PFSK-1 (cell line): Measurements from ENCODE around the gene FOLR2.

Experiments used
- FOXP2 ChIP-seq: optimal IDR thresholded peaks from 2 replicates; pipeline ENCODE3; 2011; ENCODE audit warnings: borderline replicate concordance, control low read depth, inconsistent platforms; ENCODE audit not compliant: insufficient read depth; ENCODE audit errors: extremely low read length, extremely low read depth
- POLR2AphosphoS5 ChIP-seq: IDR thresholded peaks from 2 replicates; pipeline ENCODE4 v1.6.1; 2012; ENCODE audit warnings: low read depth, mild to moderate bottlenecking, control low read depth, low read length, moderate library complexity
- SIN3A ChIP-seq: IDR thresholded peaks from 2 replicates; pipeline ENCODE4 v1.6.1; 2012; ENCODE audit warnings: mild to moderate bottlenecking, low read length, moderate library complexity, borderline replicate concordance; ENCODE audit not compliant: insufficient read depth
- TAF1 ChIP-seq: IDR thresholded peaks from 2 replicates; pipeline ENCODE4 v1.6.1; 2012; ENCODE audit warnings: low read length, control low read depth, borderline replicate concordance; ENCODE audit not compliant: insufficient read depth
- TF ChIP-seq, protein P1 (sequence below), 2 experiments: IDR thresholded peaks; 2 replicates each; pipeline versions ENCODE4 v1.6.1 to v1.8.0; 2011 to 2012; ENCODE audit warnings: low read depth in 2 of 2, low read length in 2 of 2, control low read depth in 1 of 2, inconsistent platforms in 1 of 2, mild to moderate bottlenecking in 1 of 2, moderate library complexity in 1 of 2; ENCODE audit not compliant: insufficient read depth in 1 of 2

The FOLR2 gene

DNA sequence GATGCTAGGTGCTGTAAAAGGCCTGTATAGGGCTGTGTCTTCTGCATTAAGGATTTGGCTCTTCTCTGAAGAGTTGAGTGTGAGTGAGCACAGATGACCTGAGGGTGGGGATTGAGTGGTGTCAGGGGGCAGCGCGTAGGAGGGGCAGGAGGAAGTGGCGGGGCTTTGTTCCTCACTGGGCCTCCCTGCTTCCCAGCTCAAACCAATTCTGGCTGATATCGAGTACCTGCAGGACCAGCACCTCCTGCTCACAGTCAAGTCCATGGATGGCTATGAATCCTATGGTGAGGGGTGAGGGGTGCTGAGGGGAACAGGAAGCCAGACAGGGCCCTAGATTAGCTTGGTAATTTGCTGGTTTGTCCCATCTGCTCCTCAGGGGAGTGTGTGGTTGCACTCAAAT, 18.3 kb downstream of the FOLR2 start:
- TF ChIP-seq SIN3A, result no peak
- TF ChIP-seq TAF1, result no peak
- no peak for TF ChIP-seq POLR2AphosphoS5
- no peak for TF ChIP-seq FOXP2
- TF ChIP-seq, protein P1, sequence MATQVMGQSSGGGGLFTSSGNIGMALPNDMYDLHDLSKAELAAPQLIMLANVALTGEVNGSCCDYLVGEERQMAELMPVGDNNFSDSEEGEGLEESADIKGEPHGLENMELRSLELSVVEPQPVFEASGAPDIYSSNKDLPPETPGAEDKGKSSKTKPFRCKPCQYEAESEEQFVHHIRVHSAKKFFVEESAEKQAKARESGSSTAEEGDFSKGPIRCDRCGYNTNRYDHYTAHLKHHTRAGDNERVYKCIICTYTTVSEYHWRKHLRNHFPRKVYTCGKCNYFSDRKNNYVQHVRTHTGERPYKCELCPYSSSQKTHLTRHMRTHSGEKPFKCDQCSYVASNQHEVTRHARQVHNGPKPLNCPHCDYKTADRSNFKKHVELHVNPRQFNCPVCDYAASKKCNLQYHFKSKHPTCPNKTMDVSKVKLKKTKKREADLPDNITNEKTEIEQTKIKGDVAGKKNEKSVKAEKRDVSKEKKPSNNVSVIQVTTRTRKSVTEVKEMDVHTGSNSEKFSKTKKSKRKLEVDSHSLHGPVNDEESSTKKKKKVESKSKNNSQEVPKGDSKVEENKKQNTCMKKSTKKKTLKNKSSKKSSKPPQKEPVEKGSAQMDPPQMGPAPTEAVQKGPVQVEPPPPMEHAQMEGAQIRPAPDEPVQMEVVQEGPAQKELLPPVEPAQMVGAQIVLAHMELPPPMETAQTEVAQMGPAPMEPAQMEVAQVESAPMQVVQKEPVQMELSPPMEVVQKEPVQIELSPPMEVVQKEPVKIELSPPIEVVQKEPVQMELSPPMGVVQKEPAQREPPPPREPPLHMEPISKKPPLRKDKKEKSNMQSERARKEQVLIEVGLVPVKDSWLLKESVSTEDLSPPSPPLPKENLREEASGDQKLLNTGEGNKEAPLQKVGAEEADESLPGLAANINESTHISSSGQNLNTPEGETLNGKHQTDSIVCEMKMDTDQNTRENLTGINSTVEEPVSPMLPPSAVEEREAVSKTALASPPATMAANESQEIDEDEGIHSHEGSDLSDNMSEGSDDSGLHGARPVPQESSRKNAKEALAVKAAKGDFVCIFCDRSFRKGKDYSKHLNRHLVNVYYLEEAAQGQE (IDR thresholded peaks at IDR 0.05; ENCODE audit: insufficient read depth in 1 of 2, low read depth in 2 of 2, low read length in 2 of 2), result no peak

DNA sequence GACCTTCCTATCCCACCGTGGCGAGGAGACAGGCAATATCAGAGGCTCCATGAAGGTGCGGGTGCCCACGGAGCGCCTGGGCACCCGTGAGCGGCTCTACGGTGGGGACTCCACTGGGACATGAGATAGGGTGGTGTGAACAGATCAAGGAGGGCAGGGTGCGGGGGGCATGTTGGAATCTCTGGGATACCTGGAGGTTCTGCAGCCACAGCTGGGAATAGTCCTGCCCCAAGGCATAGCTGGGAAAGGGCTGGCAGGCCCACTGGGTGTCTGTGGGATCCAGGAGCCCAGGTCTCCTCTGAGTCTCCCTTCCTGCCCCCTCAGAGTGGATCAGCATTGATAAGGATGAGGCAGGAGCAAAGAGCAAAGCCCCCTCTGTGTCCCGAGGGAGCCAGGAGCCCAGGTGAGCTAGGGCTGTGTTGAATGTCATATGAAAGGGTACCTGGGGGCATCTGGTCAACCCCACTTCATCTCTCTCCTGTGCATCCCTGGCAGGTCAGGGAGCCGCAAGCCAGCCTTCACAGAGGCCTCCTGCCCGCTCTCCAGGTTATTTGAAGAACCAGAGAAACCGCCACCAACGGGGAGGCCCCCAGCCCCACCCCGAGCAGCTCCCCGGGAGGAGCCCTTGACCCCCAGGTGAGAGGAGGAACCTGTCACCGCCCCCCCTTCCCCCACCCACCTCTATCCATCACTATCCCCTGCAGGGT, 18.9 kb downstream of the FOLR2 start:
- TF ChIP-seq SIN3A (no peak), FOXP2 (no peak), TAF1 (no peak), POLR2AphosphoS5 (no peak)
- TF ChIP-seq, protein P1 (IDR thresholded peaks at IDR 0.05; ENCODE audit: insufficient read depth in 1 of 2, low read depth in 2 of 2, low read length in 2 of 2), result no peak

DNA sequence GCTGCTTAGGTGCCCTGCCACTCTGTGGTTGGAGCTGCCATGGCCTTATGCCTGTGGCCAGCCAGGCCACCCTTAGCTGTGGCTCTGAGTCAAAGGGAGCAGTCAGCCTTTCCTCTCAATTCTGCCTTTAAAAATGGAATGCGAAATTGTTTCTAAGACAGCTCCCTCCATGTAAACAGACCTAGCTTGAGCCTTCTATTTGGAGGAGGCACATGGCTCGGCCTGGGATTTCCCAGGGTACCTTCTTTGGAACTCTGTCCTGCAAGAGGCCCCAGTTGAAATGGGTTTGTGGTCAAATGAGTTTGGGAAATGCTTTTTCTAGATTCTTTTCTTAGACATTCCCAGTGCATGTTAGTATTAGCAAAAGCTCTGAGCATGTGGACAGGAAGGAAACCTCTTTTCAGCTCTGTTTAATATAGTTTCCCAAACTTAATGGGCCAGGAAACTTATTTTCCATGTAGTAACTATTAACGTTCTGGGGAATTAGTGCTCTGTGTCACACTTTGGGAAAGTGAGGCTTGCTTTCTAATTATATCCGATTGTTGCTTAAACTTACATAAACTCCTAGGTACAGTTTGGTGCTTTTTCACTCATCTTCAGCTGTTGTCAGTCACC, 19.6 kb downstream of the FOLR2 start:
- TF ChIP-seq, protein P1 (IDR thresholded peaks at IDR 0.05; ENCODE audit: insufficient read depth in 1 of 2, low read depth in 2 of 2, low read length in 2 of 2), result no peak
- TF ChIP-seq POLR2AphosphoS5, result no peak
- no peak for TF ChIP-seq FOXP2
- no peak for TF ChIP-seq TAF1
- TF ChIP-seq SIN3A, result no peak

DNA sequence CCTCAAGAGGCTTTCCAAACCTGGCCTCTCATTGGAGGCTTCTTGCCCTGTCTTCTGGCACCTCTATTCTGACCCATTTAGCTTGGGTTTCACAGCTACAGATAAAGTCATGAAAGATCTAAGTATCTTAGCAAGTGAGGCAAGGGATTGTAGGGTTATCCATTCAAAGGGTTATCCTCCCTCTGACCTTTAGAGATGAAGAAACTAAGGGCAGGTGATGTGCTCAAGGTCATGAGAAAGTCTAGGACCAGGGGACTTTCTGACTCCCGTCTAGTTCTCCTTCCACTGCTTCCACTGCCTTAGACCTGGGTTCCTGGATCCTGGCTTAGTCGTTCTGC, 20.1 kb downstream of the FOLR2 start:
- TF ChIP-seq, protein P1 (IDR thresholded peaks at IDR 0.05; ENCODE audit: insufficient read depth in 1 of 2, low read depth in 2 of 2, low read length in 2 of 2), result no peak
- TF ChIP-seq TAF1, result no peak
- TF ChIP-seq POLR2AphosphoS5, result no peak
